Measurements from ENCODE around the gene CRLF2. TPM values are rescaled to one million over a fixed set of nuclear protein-coding genes. Genes with fewer than 3 reads are reported as not detected.
"Not testable (repeated sequence)": the region's sequence is repeated elsewhere in the genome, so short reads cannot be mapped to it uniquely, and the experiment has no call there.

CRLF2 gene
- total RNA-seq, 1 donor, result 0.42 TPM

DNA sequence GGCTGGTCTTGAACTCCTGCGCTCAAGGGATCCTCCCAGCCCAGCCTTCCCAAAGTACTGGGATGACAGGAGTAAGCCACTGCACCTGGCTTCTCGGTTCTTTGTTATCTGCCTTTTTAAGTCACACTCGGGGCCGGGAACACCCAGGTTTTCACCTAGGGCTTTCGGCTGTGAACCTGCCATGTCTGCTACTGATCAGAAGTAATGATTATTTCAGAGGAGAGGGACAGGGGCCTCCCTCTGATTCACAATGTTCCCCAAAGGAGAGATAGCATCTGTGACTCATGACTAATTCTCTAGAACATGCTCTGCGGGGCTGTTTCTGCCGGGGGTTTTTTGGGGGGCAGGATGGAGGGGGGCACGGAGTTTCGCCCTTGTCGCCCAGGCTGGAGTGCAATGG is 26.9 kb downstream of the CRLF2 start:
- Histone ChIP-seq H3K4me3 (ENCODE audit: low read length) (no peak overlapping the region), H3K9me3 (ENCODE audit: low read depth, low read length) (no peaks in the 10 kb centered on the region), H3K4me1 (ENCODE audit: insufficient read depth, low read length) (no peaks in the 10 kb centered on the region), H3K27me3 (ENCODE audit: insufficient read depth, low read length) (no peaks in the 10 kb centered on the region)

DNA sequence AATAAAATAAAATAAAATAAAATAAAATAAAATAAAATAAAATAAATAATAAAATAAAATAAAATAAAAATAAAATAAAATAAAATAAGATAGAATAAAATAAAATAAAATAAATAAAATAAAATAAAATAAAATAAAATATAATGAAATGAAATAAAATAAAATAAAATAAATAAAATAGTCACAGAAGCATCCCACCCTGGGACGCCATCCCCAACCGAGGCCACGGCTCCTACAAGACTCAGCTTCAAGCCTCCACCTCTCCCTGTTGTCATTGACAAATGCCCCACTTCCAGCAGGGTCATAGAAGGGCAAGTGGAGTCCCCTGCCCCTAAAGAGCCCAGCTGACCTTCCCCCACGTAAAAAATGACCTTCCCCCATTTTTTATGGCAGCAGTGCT is 30.2 kb downstream of the CRLF2 start:
- Histone ChIP-seq H3K4me3 (ENCODE audit: low read length) (no peak overlapping the region), H3K9me3 (ENCODE audit: low read depth, low read length) (no peaks in the 10 kb centered on the region), H3K27me3 (ENCODE audit: insufficient read depth, low read length) (no peaks in the 10 kb centered on the region), H3K4me1 (ENCODE audit: insufficient read depth, low read length) (no peaks in the 10 kb centered on the region)

DNA sequence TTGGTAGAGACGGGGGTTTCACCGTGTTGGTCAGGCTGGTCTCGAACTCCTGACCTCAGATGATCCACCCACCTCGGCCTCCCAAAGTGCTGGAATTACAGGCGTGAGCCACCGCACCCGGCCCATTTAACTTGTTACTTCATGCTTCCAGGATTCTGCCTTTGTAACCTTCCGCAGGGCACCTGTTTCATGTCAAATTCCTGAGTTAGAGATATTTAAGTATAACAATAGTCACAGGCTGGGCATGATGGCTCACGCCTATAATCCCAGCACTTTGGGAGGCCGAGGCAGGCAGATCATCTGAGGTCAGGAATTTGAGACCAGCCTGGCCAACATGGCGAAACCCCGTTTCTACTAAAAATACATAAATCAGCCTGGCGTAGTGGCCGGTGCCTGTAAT is 30.8 kb downstream of the CRLF2 start:
- not testable (repeated sequence) for H3K4me1 ChIP-seq (ENCODE audit: insufficient read depth, low read length); H3K4me3 ChIP-seq (ENCODE audit: low read length); H3K27me3 ChIP-seq (ENCODE audit: insufficient read depth, low read length); H3K9me3 ChIP-seq (ENCODE audit: low read depth, low read length)

DNA sequence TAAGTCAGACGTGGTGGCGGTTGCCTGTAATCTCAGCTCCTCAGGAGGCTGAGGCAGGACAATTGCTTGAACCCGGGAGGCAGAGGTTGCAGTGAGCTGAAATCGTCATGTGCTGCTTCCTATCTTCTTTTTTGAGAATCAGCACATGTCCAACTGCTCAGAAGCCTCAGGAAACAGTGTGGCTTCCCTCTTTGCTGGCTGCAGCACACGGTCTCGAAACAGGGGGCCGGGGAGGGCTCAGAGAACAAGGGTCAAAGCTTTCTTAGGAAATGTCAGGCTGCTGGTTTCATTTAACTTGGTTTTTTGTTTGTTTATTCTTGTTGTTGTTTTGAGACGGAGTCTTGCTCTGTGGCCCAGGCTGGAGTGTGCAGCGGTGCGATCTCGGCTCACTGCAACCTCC is 31.3 kb downstream of the CRLF2 start:
- no peaks in the 10 kb centered on the region for H3K9me3 ChIP-seq (ENCODE audit: low read depth, low read length)
- no peaks in the 10 kb centered on the region for H3K27me3 ChIP-seq (ENCODE audit: insufficient read depth, low read length)
- H3K4me3 ChIP-seq (ENCODE audit: low read length), result no peak overlapping the region
- H3K4me1 ChIP-seq (ENCODE audit: insufficient read depth, low read length), result no peaks in the 10 kb centered on the region

DNA sequence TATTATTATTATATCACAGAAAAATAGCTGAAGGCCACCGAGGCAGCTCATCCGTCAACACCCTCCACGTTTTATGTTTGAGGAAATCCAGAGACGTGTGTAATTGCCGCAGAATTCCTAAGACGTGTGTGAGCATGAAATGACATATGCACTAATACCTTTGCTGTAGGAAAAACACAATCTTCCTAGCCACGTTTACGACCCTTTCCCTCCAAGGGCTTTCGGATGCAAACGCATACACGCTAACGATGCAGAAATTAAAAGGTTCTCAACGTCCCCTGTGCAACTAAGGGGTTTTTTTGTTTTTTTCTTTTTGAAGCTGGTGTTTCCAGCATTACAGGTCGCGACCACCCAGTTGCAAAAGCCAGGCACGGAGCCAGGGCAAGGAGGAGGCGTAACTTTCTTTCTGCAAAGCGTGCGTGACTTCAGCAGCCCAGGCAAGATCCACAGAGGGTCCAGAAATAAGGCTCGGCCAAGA is 33.8 kb downstream of the CRLF2 start:
- Histone ChIP-seq H3K4me3 (ENCODE audit: low read length) (no peak overlapping the region), H3K27me3 (ENCODE audit: insufficient read depth, low read length) (no peaks in the 10 kb centered on the region), H3K9me3 (ENCODE audit: low read depth, low read length) (no peaks in the 10 kb centered on the region), H3K4me1 (ENCODE audit: insufficient read depth, low read length) (no peaks in the 10 kb centered on the region)

DNA sequence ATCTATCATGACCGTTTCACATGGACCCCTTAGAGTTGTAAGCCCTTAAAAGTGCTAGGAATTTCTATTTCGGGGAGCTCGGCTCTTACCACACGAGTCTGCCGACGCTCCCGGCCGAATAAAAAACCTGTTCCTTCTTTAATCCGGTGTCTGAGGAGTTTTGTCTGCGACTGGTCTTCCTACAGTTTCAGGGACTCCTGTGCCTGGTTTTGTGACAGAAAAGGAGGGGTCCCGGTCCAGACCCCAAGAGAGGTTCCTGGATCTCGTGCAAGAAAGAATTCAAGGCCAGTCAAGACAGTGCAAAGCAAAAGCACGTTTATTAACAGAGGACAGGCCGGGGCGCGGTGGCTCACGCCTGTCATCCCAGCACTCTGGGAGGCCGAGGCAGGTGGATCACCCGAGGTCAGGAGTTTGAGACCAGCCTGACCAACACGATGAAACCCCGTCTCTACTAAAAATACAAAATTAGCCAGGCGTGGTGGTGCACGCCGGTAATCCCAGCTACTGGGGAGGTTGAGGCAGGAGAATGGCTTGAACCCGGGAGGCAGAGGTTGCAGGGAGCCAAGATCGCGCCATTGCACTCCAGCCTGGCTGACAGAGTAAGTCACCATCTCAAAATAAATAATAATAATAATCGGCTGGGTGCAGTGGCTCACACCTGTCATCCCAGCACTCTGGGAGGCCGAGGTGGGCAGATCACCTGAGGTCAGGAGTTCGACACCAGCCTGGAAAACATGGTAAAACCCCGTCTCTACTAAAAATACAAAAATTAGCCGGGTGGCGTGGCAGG is 35.7 kb downstream of the CRLF2 start:
- not testable (repeated sequence) for H3K4me1 ChIP-seq (ENCODE audit: insufficient read depth, low read length); H3K9me3 ChIP-seq (ENCODE audit: low read depth, low read length); H3K27me3 ChIP-seq (ENCODE audit: insufficient read depth, low read length); H3K4me3 ChIP-seq (ENCODE audit: low read length)

DNA sequence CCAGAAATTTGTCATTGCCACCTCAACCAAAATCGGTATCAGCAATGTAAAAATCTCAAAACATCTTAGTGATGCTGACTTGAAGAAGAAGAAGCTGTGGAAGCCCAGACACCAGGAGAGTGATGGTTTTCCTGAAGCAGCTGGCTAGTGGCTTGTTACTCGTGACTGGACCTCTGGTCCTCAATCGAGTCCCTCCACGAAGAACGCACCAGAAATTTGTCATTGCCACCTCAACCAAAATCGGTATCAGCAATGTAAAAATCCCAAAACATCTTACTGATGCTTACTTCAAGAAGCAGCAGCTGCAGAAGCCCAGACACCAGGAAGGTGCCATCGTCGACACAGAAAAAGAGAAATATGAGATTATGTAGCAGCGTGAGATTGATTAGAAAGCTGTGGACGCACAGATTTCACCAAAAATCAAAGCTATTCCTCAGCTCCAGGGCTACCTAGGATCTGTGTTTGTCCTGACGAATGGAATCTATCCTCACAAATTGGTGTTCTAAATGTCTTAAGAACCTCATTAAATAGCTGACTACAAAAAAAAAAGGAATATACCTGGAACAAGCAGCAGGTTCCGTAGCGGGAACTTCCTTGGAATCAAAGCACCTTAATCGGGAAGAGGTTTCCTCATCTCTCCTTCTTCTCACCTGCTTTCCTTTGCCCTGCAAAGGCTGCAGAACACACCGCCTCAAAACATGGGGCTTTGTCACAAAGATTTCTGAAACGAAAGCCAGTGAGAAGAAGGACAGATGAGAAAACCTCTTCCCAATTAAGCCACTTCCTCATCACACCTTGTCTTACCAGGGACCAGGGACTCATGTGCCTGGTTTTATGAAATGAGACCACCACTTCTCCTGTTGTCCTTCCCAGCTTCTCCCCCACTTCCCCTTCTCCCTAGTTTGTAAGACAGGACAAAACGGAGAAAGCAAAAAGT is 37.6 kb downstream of the CRLF2 start:
- H3K4me3 ChIP-seq (ENCODE audit: low read length); H3K27me3 ChIP-seq (ENCODE audit: insufficient read depth, low read length); H3K4me1 ChIP-seq (ENCODE audit: insufficient read depth, low read length); H3K9me3 ChIP-seq (ENCODE audit: low read depth, low read length): not testable (repeated sequence)

DNA sequence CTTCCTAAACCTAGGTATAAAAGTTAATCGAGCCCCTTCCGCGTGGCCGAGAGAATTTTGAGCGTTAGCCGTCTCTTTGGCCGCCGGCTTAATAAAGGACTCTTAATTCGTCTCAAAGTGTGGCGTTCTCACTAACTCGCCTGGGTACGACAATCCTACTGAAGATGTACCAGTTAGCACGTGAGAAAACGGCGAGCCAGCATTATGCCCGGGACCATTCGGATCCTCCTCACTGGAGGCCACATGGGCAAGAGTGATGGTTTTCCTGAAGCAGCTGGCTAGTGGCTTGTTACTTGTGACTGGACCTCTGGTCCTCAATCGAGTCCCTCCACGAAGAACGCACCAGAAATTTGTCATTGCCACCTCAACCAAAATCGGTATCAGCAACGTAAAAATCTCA is 39.0 kb downstream of the CRLF2 start:
- H3K4me1 ChIP-seq (ENCODE audit: insufficient read depth, low read length); H3K9me3 ChIP-seq (ENCODE audit: low read depth, low read length); H3K27me3 ChIP-seq (ENCODE audit: insufficient read depth, low read length); H3K4me3 ChIP-seq (ENCODE audit: low read length): not testable (repeated sequence)

DNA sequence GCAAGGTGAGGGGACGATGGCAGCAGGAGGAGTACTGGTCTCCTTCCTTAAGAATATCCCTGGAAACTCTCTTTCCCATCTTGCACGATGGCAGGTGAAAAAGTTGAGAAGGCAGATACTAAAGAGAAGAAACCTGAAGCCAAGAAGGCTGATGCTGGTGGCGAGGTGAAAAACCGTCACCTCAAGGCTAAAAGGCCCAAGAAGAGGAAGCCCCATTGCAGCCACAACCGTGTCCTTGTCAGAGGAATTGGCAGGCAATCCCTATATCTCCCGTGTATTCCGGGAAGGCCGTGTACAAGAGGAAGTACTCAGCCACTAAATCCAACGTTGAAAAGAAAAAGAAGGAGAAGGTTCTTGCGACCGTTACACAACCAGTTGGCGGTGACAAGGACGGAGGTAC is 40.0 kb downstream of the CRLF2 start:
- Histone ChIP-seq H3K27me3 (ENCODE audit: insufficient read depth, low read length) (no peaks in the 10 kb centered on the region), H3K9me3 (ENCODE audit: low read depth, low read length) (no peaks in the 10 kb centered on the region), H3K4me3 (ENCODE audit: low read length) (no peak overlapping the region), H3K4me1 (ENCODE audit: insufficient read depth, low read length) (no peaks in the 10 kb centered on the region)

DNA sequence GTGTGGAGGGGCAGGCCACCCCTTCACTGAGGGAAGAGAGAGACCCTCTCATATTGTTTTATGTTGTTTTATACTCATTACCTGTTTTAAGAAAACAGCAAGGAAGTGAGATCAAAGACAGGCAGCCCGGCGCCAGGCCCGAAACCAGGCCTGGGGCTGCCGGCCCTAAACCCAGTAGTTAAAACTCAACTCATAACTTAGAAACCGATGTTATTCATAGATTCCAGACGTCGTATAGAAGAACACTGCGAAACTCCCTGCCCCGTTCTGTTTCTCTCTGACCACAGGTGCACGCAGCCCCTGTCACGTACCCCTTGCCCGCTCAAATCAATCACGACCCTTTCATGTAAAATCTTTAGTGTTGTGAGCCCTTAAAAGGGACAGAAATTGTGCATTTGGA is 40.5 kb downstream of the CRLF2 start:
- H3K27me3 ChIP-seq (ENCODE audit: insufficient read depth, low read length); H3K4me3 ChIP-seq (ENCODE audit: low read length); H3K9me3 ChIP-seq (ENCODE audit: low read depth, low read length); H3K4me1 ChIP-seq (ENCODE audit: insufficient read depth, low read length): not testable (repeated sequence)

DNA sequence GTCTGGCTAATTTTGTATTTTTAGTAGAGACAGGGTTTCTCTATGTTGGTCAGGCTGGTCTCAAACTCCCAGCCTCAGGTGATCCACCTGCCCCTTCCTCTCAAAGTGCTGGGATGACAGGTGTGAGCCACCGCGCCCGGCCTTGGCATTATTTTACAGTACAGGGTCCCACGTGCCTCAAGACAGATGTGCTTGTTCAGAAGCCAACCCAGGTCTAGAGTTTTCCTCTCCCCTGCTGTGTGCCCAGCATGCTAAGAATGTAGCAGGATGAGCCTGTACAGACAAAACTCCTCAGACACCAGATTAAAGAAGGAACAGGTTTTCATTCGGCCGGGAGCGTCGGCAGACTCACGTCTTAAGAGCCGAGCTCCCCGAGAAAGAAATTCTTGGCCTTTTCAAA is 42.2 kb downstream of the CRLF2 start:
- Histone ChIP-seq H3K4me1 (ENCODE audit: insufficient read depth, low read length) (peaks cover 5% of the 10 kb centered on the region), H3K4me3 (ENCODE audit: low read length) (no peak overlapping the region), H3K9me3 (ENCODE audit: low read depth, low read length) (no peaks in the 10 kb centered on the region), H3K27me3 (ENCODE audit: insufficient read depth, low read length) (peaks cover 3% of the 10 kb centered on the region)

DNA sequence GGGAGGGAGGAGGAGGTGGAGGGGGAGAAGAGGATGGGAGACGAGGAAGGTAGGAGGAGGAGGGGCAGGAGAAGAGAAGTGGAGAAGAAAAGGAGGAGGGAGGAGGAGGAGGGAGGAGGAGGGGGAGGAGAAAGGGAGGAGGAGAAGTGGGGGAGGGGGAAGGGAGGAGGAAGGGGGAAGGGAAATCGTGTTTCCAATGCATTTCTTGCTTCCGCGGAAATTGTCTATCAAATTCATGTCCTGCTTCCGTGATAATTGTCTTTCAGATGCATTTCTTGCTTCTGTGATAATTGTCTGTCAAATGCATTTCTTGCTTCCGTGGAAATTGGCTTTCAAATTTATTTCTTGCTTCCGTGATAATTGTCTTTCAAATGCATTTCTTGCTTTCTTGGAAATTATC is 43.3 kb downstream of the CRLF2 start:
- Histone ChIP-seq H3K4me3 (ENCODE audit: low read length) (no peak overlapping the region), H3K4me1 (ENCODE audit: insufficient read depth, low read length) (peaks cover 9% of the 10 kb centered on the region), H3K27me3 (ENCODE audit: insufficient read depth, low read length) (peaks cover 3% of the 10 kb centered on the region), H3K9me3 (ENCODE audit: low read depth, low read length) (no peaks in the 10 kb centered on the region)

DNA sequence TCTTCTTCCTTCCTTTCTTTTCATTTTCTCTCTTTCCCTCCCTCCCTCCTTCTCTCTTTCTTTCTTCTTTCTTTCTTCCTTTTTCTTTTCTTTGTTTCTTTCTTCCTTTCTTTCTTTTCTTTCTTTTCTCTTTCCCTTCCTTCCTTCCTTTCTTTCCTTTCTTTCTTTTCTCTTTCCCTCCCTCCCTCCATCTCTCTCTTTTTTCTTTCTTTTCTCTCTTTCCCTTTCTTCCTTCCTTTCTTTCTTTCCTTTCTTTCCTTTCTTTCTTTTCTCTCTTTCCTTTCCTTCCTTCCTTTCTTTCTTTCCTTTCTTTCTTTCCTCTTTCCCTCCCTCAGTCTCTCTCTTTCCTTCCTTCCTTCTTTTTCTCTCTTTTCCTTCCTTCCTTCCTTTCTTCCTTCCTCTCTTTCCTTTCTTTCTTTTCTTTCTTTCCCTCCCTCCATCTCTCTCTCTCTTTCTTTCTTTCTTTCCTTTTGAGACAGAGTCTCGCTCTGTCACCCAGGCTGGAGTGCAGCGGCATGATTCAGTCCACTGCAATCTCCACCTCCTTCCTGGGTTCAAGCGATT is 44.4 kb downstream of the CRLF2 start:
- Histone ChIP-seq H3K9me3 (ENCODE audit: low read depth, low read length) (no peaks in the 10 kb centered on the region), H3K4me1 (ENCODE audit: insufficient read depth, low read length) (peaks cover 9% of the 10 kb centered on the region), H3K4me3 (ENCODE audit: low read length) (no peak overlapping the region), H3K27me3 (ENCODE audit: insufficient read depth, low read length) (peaks cover 3% of the 10 kb centered on the region)

DNA sequence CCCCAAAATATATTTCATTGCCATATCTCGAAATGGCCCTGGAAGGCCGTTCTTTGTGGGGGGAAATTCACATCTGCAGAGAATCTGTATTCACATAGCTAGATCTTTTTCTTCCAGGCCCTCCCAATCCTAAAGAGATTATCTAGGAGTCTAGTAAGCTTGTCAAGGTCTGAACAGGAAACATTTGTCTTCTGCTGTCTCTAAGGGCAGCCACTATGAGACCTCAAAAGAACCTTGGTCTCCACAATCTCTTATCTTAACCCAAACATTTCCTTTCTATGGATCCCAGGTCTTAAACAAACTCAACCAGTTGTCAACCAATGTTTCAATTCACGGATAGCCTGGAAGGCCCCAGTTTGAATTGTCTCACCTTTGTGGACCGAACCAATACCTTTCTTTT is 45.0 kb downstream of the CRLF2 start:
- Histone ChIP-seq H3K27me3 (ENCODE audit: insufficient read depth, low read length) (peaks cover 3% of the 10 kb centered on the region), H3K4me3 (ENCODE audit: low read length) (no peak overlapping the region), H3K4me1 (ENCODE audit: insufficient read depth, low read length) (peaks cover 9% of the 10 kb centered on the region), H3K9me3 (ENCODE audit: low read depth, low read length) (no peaks in the 10 kb centered on the region)

DNA sequence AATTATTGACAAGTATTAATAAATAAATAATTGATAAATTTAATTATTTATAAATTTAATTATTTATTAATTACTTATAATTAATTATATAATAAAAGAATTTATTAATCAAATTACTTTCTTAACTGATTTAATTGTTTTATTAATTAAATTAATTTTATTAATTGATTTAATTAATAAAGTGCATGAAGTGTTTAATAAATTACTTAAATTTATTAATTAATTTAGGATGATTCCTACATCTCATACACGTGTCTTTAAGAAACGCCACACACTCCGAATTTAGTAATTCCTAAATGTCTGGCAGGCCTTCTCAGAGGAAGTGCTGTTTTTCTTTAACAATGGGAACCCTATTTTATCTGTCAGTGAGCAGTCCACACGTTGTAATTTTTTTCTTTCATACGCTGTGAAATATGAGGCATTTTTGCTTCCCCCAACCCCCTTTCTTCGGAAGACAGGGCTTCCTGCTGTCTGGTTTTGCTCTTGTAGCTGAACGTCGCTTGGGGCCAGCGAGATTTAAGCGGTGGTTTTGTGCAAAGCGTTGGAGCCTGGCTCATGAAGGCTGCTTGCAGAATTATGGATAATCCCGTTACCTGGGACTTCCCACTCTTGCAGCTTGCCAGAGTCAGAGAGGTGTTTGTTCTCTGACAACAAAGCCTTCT is 46.8 kb downstream of the CRLF2 start:
- H3K4me1 ChIP-seq (ENCODE audit: insufficient read depth, low read length), result peaks cover 9% of the 10 kb centered on the region
- H3K27me3 ChIP-seq (ENCODE audit: insufficient read depth, low read length), result peaks cover 3% of the 10 kb centered on the region
- H3K4me3 ChIP-seq (ENCODE audit: low read length), result no peak overlapping the region

More for the DNA sequence above, 46.8 kb downstream of the CRLF2 start:
- H3K9me3 ChIP-seq (ENCODE audit: low read depth, low read length), result no peaks in the 10 kb centered on the region

Measured in mononuclear cell (primary cell).